Measurements from ENCODE around the gene NHSL1.
A peak's percentile ranks its signal among the peaks of the same experiment; 100 is the strongest.

NHSL1 gene

GRCh38 chr6:138528137-138528536 is 28.8 kb upstream of the NHSL1 start (continued):
- TF ChIP-seq ZNF280D (tag by site-specific recombination; IDR thresholded peaks at IDR 0.05) (no peak), ZNF600 (tag by site-specific recombination; IDR thresholded peaks at IDR 0.05) (peak; percentile 68; the same call in 1 of the 2 replicates), RBAK (tag by site-specific recombination; IDR thresholded peaks at IDR 0.05) (no peak), ZNF654 (tag by site-specific recombination; IDR thresholded peaks at IDR 0.05; ENCODE audit: low read depth) (0 out of 2 replicates have a peak, but pooled peaks have one; percentile 3), ZNF280C (tag by site-specific recombination; IDR thresholded peaks at IDR 0.05) (no peak), ZNF624 (tag by site-specific recombination; IDR thresholded peaks at IDR 0.05) (no peak), GLIS1 (tag by site-specific recombination; IDR thresholded peaks at IDR 0.05) (no peak), ZNF423 (tag by site-specific recombination; IDR thresholded peaks at IDR 0.05) (no peak), ZFP69B (tag by site-specific recombination; IDR thresholded peaks at IDR 0.05) (no peak), ZNF596 (tag by site-specific recombination; IDR thresholded peaks at IDR 0.05) (no peak), ZNF266 (tag by site-specific recombination; IDR thresholded peaks at IDR 0.05; ENCODE audit: low read depth) (no peak), ZNF629 (tag by site-specific recombination; IDR thresholded peaks at IDR 0.05) (peak; percentile 48), ZNF585B (tag by site-specific recombination; IDR thresholded peaks at IDR 0.05) (no peak), ZNF362 (tag by site-specific recombination; IDR thresholded peaks at IDR 0.05) (peak; percentile 66; the same call in 1 of the 2 replicates), GFI1B (tag by site-specific recombination; IDR thresholded peaks at IDR 0.05) (0 out of 2 replicates have a peak, but pooled peaks have one; percentile 27), ZNF391 (tag by site-specific recombination; IDR thresholded peaks at IDR 0.05; ENCODE audit: borderline replicate concordance, low read depth) (no peak), ZNF488 (tag by site-specific recombination; IDR thresholded peaks at IDR 0.05) (no peak), ATF2 (tag by site-specific recombination; IDR thresholded peaks at IDR 0.05; ENCODE audit: low read depth) (peak; percentile 94), ZNF645 (tag by site-specific recombination; IDR thresholded peaks at IDR 0.05) (no peak), ZBTB17 (tag by site-specific recombination; IDR thresholded peaks at IDR 0.05) (peak; percentile 75)
